Muscle layer of colon (tissue), 2 donors: ENCODE measurements around the gene PRKG1.
A peak's percentile ranks its signal among the peaks of the same experiment; 100 is the strongest.

Experiments used
- H3K27ac ChIP-seq: one replicate; pipeline ENCODE4 v1.7.0; 2013; ENCODE audit warnings: low read depth, mild to moderate bottlenecking, low read length, moderate library complexity
- H3K27me3 ChIP-seq, 2 donors: one replicate each; pipeline ENCODE4 v1.7.0; 2013; ENCODE audit warnings: low read length in 2 of 2, mild to moderate bottlenecking in 2 of 2; ENCODE audit not compliant: insufficient read depth in 2 of 2, control insufficient read depth in 1 of 2
- H3K36me3 ChIP-seq: one replicate; pipeline ENCODE4 v1.7.0; 2013; ENCODE audit warnings: mild to moderate bottlenecking, low read length; ENCODE audit not compliant: insufficient read depth
- H3K4me1 ChIP-seq: one replicate; pipeline ENCODE4 v1.7.0; 2013; ENCODE audit warnings: mild to moderate bottlenecking, low read length; ENCODE audit not compliant: insufficient read depth
- H3K4me3 ChIP-seq, 2 donors: one replicate each; pipeline ENCODE4 v1.7.0; 2013; ENCODE audit warnings: low read length in 2 of 2, low read depth in 1 of 2, mild to moderate bottlenecking in 1 of 2, moderate library complexity in 1 of 2
- H3K9ac ChIP-seq: one replicate; pipeline ENCODE4 v1.7.0; 2013; ENCODE audit warnings: low read length
- H3K9me3 ChIP-seq: one replicate; pipeline ENCODE4 v1.7.0; 2013; ENCODE audit warnings: mild to moderate bottlenecking, low read length
- donor health status: abdominal sarcoma.
- donor health status: Adenocarcinoma of cecum.

Gene PRKG1

DNA sequence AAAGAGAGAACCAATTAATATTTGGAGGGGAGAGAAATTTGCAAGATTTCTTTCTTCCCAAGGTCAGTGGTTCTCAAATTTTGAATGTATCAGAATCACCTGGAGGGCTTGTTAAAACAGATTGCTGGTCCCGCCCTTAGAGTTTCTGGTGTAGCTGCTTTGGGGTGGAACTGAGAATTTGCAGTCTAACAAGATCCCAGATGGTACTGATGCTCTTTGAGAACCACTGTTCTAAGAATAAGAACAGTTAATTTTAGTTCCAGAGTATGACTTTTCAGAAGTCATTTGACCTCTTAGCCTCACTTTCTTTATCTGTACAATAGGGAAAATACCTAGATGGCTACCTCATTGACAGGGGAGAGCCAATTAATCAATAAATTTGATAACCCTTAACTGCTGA is 161.6 kb downstream of the PRKG1 start:
- Histone ChIP-seq H3K4me3 (no peak overlapping the region), H3K9me3 (no peaks in the 10 kb centered on the region)

DNA sequence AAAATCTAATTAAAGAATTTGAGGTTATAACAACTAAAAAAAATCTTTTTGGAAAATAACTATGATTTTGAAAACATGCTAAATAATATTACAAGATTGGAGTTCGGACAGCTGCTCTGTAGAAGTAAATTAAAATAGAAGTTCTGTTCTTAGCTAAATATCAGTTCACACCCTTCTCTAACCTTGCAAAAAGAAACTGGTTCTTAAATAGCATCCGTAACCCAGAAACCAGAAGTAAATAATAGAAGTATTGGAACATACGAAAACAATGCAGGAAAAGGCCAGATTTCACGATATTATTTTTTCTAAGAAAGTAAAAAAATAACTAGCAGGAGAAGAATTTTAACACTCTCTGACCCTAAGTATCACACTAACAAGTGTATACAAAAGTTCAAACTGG is 164.7 kb downstream of the PRKG1 start:
- Histone ChIP-seq H3K27me3 (no peaks in the 10 kb centered on the region), H3K9ac (no peak overlapping the region), H3K36me3 (no peaks in the 10 kb centered on the region), H3K4me3 (no peak overlapping the region), H3K4me1 (peaks cover 6% of the 10 kb centered on the region), H3K27ac (no peak overlapping the region), H3K9me3 (no peaks in the 10 kb centered on the region)

More for the DNA sequence above, 161.6 kb downstream of the PRKG1 start:
- Histone ChIP-seq H3K27me3 (no peaks in the 10 kb centered on the region), H3K4me1 (peaks cover 15% of the 10 kb centered on the region), H3K36me3 (no peaks in the 10 kb centered on the region), H3K9ac (no peak overlapping the region), H3K27ac (no peak overlapping the region)

DNA sequence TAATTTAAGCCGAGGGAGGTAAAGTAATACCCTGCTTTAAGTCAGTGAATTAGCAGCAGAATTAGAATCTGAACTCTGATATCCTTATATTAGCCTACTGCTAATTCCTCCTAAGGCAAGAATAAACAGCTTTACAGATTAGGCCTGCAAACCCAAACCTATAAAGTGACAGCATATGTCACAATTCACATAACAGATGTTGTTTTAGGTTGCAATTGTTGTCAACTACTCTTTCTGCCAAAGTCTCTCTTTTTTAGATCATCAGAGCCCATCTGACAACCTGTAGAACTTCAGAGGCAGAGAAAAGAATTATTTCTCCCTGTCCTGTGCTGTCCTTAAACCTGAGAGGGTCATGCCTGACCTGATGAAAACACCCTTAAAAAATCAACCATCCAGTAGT is 167.2 kb downstream of the PRKG1 start:
- H3K27ac ChIP-seq = no peak overlapping the region
- no peaks in the 10 kb centered on the region for H3K36me3 ChIP-seq
- H3K27me3 ChIP-seq = no peaks in the 10 kb centered on the region
- H3K4me1 ChIP-seq = peaks cover 15% of the 10 kb centered on the region
- no peaks in the 10 kb centered on the region for H3K9me3 ChIP-seq
- no peak overlapping the region for H3K4me3 ChIP-seq
- no peak overlapping the region for H3K9ac ChIP-seq

DNA sequence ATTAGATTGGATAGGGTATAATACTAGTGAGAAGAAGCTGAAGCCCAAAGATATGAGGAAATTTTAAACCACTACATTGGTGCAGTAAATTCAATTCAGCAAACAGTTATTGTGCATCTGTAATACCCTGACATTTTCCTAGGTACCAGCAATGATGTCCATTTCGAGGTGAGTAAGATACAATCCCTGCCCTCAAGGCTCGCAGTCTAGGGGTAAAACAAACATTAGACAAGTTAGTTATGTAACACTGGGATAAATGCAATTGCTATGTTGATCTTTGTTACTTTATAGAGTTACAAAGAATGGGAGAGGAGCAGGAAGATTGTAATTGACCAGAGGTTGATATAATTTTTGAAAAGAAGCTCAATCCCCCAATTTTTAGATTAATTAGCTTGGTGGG is 168.1 kb downstream of the PRKG1 start:
- Histone ChIP-seq H3K4me1 (peaks cover 15% of the 10 kb centered on the region), H3K9me3 (no peaks in the 10 kb centered on the region), H3K36me3 (no peaks in the 10 kb centered on the region), H3K27ac (no peak overlapping the region), H3K9ac (no peak overlapping the region), H3K4me3 (no peak overlapping the region), H3K27me3 (no peaks in the 10 kb centered on the region)

DNA sequence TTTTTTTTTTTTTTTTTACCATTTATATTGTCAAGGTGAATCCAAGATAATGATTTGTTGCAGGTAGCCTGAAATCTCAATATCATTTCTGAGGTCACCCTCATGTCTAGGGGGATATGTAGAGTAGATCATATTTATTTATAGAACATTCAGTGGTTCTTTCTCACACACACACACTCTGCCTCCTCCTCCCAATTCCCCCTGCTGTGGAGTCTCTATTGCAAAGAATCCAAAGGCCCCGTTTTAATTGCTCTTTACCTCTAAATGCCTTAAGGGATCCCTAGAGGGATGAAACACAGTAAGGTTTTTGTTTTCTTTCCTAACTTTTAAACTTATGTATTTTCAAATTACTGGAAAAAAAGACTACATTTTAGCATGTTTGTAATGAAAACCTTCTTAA is 170.0 kb downstream of the PRKG1 start:
- Histone ChIP-seq H3K27me3 (no peaks in the 10 kb centered on the region), H3K27ac (peak overlapping the region; percentile 10), H3K4me3 (no peak overlapping the region), H3K4me1 (peaks cover 15% of the 10 kb centered on the region), H3K9ac (no peak overlapping the region), H3K36me3 (no peaks in the 10 kb centered on the region), H3K9me3 (no peaks in the 10 kb centered on the region)

DNA sequence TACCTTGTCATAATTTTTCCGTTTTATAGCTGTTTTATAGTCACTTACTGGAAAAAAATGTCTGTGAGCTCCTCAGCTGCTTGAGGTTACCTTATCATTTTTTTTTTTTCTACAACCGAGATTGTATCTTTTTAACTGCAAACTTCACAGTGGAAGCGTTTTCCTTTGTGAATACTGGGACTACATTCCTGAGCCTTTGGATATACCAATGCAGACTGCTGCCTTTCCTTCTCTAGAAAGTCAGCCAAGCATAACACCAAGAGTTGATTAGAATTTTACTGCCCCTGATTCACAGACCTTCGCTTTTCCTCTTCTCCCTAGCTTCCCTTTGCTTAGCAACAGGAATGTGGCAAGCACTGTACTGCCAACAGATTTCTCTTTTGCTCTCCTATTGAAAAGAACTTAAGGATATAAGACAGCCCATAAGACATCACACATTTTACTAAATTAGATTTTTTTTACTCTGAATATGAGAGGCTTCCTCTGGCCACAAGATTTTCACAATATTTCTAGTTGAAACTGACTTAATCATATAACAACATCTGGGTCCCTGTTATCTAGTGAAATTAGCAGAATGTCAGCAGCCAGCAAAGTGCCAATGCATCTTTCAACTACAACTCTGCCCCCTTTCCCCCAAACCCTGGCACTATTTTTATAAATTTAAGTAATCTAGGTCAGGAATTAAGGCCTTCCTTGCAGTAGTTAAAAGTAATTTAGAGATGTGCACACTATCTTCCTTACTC is 170.6 kb downstream of the PRKG1 start:
- no peak overlapping the region for H3K9ac ChIP-seq
- H3K36me3 ChIP-seq = no peaks in the 10 kb centered on the region
- H3K27me3 ChIP-seq = no peaks in the 10 kb centered on the region
- H3K4me3 ChIP-seq = no peak overlapping the region
- no peaks in the 10 kb centered on the region for H3K9me3 ChIP-seq
- peaks cover 15% of the 10 kb centered on the region for H3K4me1 ChIP-seq
- H3K27ac ChIP-seq = peak overlapping the region; percentile 10

DNA sequence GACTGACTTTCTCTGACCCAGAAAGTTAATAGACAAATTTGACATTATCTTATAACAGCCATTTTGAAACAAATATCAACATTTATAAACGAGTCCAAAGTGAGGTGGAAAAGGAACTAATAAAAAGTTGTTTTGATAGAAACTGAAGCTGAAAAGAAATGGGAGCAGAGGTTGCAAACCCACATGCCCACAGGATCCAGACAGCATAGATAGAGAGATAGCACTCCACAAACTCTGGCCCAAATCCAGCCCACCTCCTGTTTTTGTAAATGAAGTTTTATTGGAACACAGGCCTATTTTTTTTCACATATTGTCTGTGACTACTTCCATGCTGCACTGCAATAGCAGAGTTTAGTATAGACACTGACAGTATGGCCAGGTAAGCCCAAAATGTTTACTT is 171.9 kb downstream of the PRKG1 start:
- Histone ChIP-seq H3K27ac (no peak overlapping the region), H3K27me3 (no peaks in the 10 kb centered on the region), H3K36me3 (no peaks in the 10 kb centered on the region), H3K9me3 (no peaks in the 10 kb centered on the region), H3K4me3 (no peak overlapping the region), H3K9ac (no peak overlapping the region), H3K4me1 (peaks cover 15% of the 10 kb centered on the region)

DNA sequence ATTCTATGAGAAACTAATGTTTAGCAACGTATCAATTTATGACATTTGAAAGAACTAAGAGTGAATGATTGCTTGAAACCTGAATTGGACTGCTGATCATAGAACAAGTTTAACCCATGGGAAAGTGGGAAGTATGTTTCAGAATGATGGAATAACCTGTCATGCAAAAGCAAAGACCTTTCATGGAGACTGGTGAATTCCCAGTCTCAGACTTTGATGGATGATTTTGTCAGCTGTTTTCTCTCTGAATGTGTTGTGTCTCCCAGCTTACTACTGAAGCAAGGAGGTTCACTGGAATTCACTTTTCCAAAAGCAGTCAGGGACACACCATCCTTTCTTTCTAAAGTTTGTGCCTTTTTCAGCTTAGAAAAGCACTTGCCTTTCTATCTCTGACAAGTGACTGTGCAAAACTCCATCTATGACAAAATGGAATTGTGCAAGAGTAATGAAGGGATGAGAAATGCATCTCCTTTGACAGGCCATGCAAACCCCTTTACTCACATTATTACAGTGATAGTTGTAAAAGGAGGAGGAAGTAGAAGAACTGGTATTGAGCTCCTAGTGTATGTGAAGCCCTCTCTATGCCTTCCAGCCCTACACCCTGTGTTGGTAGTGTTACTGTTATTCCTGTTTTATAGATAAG is 176.1 kb downstream of the PRKG1 start:
- H3K9ac ChIP-seq = no peak overlapping the region
- H3K27ac ChIP-seq = no peak overlapping the region
- no peaks in the 10 kb centered on the region for H3K9me3 ChIP-seq
- H3K27me3 ChIP-seq = no peaks in the 10 kb centered on the region
- no peaks in the 10 kb centered on the region for H3K36me3 ChIP-seq
- H3K4me1 ChIP-seq = peaks cover 8% of the 10 kb centered on the region
- no peak overlapping the region for H3K4me3 ChIP-seq

DNA sequence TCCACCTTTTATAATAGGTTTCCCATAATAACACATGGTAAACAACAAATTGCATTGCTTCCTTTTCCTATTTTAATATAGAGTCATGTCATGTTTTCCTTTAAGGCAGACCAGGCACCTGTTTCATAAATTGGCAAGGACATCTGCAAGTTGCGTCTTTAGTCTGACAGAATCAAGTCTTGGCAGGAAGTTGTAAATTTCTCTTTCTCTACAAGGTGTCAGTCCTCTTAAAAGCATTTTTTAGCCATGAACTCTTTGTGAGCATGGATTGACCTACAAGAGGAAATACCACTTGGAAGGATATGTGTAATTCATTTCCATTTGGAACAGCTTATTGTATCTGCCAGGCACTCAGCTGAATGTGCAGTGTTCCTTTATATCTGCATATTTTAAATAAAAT is 176.8 kb downstream of the PRKG1 start:
- Histone ChIP-seq H3K27me3 (no peaks in the 10 kb centered on the region), H3K36me3 (no peaks in the 10 kb centered on the region), H3K9me3 (no peaks in the 10 kb centered on the region), H3K27ac (no peak overlapping the region), H3K9ac (no peak overlapping the region), H3K4me3 (no peak overlapping the region), H3K4me1 (peaks cover 3% of the 10 kb centered on the region)

DNA sequence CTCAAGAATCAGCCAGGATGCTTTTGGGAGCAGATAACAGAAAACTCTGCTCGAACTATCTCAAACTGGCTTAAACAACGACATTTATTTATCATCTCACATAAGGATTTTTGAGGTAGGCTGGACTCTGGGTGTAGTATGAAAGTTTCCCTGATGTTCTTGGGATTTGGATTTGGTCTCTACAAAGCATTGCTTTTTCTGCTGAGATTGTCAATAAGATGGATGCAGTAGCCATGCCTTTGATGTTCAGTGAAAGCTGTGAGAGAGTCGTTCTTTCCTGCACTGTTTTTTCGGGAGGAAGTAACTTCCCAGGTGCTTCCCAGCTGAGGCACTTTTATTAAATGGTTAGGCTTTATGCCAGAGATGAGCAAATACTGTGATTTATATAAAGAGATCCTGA is 181.1 kb downstream of the PRKG1 start:
- no peak overlapping the region for H3K4me3 ChIP-seq
- H3K9me3 ChIP-seq = no peaks in the 10 kb centered on the region
- no peak overlapping the region for H3K27ac ChIP-seq
- no peak overlapping the region for H3K9ac ChIP-seq
- no peaks in the 10 kb centered on the region for H3K36me3 ChIP-seq
- no peaks in the 10 kb centered on the region for H3K27me3 ChIP-seq
- peaks cover 5% of the 10 kb centered on the region for H3K4me1 ChIP-seq

DNA sequence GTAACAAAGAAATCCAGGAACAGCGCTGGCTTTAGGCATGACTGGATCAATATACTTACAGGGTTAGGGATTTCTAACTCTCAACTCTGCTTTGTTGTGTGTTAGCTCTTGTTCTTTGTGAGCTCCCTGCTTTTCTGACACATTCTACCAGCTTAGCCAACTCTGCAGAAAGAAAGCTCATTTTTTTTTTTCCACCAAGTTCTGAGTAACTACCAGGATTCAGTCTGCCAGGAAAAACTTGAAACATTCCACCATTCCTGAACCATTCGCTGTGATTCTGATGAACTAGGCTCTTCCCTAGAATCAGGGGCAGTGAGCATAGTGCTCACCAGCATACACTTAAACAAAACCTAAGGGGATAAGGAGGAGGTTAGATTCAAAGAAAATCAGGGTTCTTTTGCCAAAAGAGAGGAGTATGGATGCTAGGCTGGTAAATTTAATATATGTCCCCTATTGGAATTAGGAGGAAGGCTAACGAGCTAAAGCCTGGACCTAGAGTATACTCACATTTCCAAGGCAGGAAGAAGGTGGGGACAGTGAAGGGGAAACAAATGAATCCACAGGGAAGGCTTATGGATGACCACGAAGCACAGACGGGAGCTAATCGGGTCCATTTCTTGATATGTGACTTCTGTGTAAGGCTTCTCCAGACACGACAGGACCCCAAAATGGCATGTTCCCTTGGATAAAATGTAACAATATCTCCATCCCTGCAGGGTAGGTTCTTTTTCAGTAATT is 183.4 kb downstream of the PRKG1 start:
- no peak overlapping the region for H3K27ac ChIP-seq
- no peaks in the 10 kb centered on the region for H3K27me3 ChIP-seq
- peaks cover 5% of the 10 kb centered on the region for H3K4me1 ChIP-seq
- H3K9me3 ChIP-seq = no peaks in the 10 kb centered on the region
- no peaks in the 10 kb centered on the region for H3K36me3 ChIP-seq
- H3K9ac ChIP-seq = no peak overlapping the region
- H3K4me3 ChIP-seq = no peak overlapping the region
